ENCODE measurements around the gene PNPLA8. TPM values are rescaled to one million over a fixed set of nuclear protein-coding genes. Genes with fewer than 3 reads are reported as not detected.
A peak's percentile ranks its signal among the peaks of the same experiment; 100 is the strongest.

PNPLA8 gene
- polyA plus RNA-seq (2012; ENCODE audit: low read depth, missing spikeins), result 7.9 TPM

GRCh38 chr7:108525985-108526767 is at the start of gene PNPLA8:
Gene PNPLA8 (minus strand): TSS chr7:108526135. CDS start chr7:108515491, 10,644 bp downstream.
- DNase-seq (ENCODE audit: insufficient read length, low spot score), result peak; percentile 84
- peak; percentile 100 for TF ChIP-seq PAX5 (IDR thresholded peaks at IDR 0.05; ENCODE audit: insufficient read depth, low read length, severe bottlenecking)
- TF ChIP-seq SPI1 (IDR thresholded peaks at IDR 0.05; ENCODE audit: low read depth, low read length), result 0 out of 2 replicates have a peak, but pooled peaks have one; percentile 28
- TF ChIP-seq POLR2A (IDR thresholded peaks at IDR 0.05; ENCODE audit: low read depth, low read length), result peak; percentile 81
- peak; percentile 85 for TF ChIP-seq POLR2AphosphoS5 (IDR thresholded peaks at IDR 0.05; ENCODE audit: low read depth, low read length)
- TF ChIP-seq TAF1 (IDR thresholded peaks at IDR 0.05; ENCODE audit: low read depth, low read length), result peak; percentile 48; the same call in 1 of the 2 replicates
- TF ChIP-seq POU2F2 (IDR thresholded peaks at IDR 0.05; ENCODE audit: low read depth, low read length), result peak; percentile 39; the same call in 1 of the 2 replicates
- peak; percentile 99 for FAIRE-seq

GRCh38 chr7:108575156-108575555 is 49.2 kb upstream of the PNPLA8 start:
- TF ChIP-seq POLR2A (IDR thresholded peaks at IDR 0.05; ENCODE audit: low read depth, low read length), result no peak
- TF ChIP-seq SPI1 (IDR thresholded peaks at IDR 0.05; ENCODE audit: low read depth, low read length), result no peak
- TF ChIP-seq PAX5 (IDR thresholded peaks at IDR 0.05; ENCODE audit: insufficient read depth, low read length, severe bottlenecking), result no peak
- TF ChIP-seq POU2F2 (IDR thresholded peaks at IDR 0.05; ENCODE audit: low read depth, low read length), result no peak
- no peak for TF ChIP-seq TAF1 (IDR thresholded peaks at IDR 0.05; ENCODE audit: low read depth, low read length)
- TF ChIP-seq POLR2AphosphoS5 (IDR thresholded peaks at IDR 0.05; ENCODE audit: low read depth, low read length), result no peak
- DNase-seq (ENCODE audit: insufficient read length, low spot score), result no peak
- no peak for FAIRE-seq

- TF ChIP-seq PAX5 (IDR thresholded peaks at IDR 0.05; ENCODE audit: insufficient read depth, low read length, severe bottlenecking) (no peak), TAF1 (IDR thresholded peaks at IDR 0.05; ENCODE audit: low read depth, low read length) (no peak)
- FAIRE-seq (no peak), DNase-seq (ENCODE audit: insufficient read length, low spot score) (no peak)
Measured at GRCh38 chr7:108572480-108572879, 46.5 kb upstream of the PNPLA8 start.

- peak; percentile 86 for FAIRE-seq
- peak; percentile 5 for DNase-seq (ENCODE audit: insufficient read length, low spot score)
- TF ChIP-seq TAF1 (IDR thresholded peaks at IDR 0.05; ENCODE audit: low read depth, low read length) (no peak), SPI1 (IDR thresholded peaks at IDR 0.05; ENCODE audit: low read depth, low read length) (peak; percentile 21; the same call in 1 of the 2 replicates)
Measured at GRCh38 chr7:108570146-108570755, 44.3 kb upstream of the PNPLA8 start.

GRCh38 chr7:108569381-108570145 is 43.6 kb upstream of the PNPLA8 start, which contains the start of the genes DNAJB9 and THAP5:
Gene DNAJB9 (plus strand): TSS chr7:108569874. CDS start chr7:108571727, 1,853 bp downstream.
Gene THAP5 (minus strand): TSS chr7:108569706. CDS start chr7:108569569, 137 bp downstream.
- TF ChIP-seq SPI1 (IDR thresholded peaks at IDR 0.05; ENCODE audit: low read depth, low read length) (peak; percentile 63), POLR2A (IDR thresholded peaks at IDR 0.05; ENCODE audit: low read depth, low read length) (peak; percentile 86), TAF1 (IDR thresholded peaks at IDR 0.05; ENCODE audit: low read depth, low read length) (peak; percentile 75), POLR2AphosphoS5 (IDR thresholded peaks at IDR 0.05; ENCODE audit: low read depth, low read length) (peak; percentile 66), POU2F2 (IDR thresholded peaks at IDR 0.05; ENCODE audit: low read depth, low read length) (0 out of 2 replicates have a peak, but pooled peaks have one; percentile 52), PAX5 (IDR thresholded peaks at IDR 0.05; ENCODE audit: insufficient read depth, low read length, severe bottlenecking) (no peak)
- peak; percentile 99 for FAIRE-seq

GRCh38 chr7:108568801-108569380 is 43.0 kb upstream of the PNPLA8 start:
- DNase-seq (ENCODE audit: insufficient read length, low spot score), result no peak
- TF ChIP-seq TAF1 (IDR thresholded peaks at IDR 0.05; ENCODE audit: low read depth, low read length) (no peak), POU2F2 (IDR thresholded peaks at IDR 0.05; ENCODE audit: low read depth, low read length) (no peak), SPI1 (IDR thresholded peaks at IDR 0.05; ENCODE audit: low read depth, low read length) (no peak)
- peak; percentile 52 for FAIRE-seq

More at GRCh38 chr7:108569381-108570145, 43.6 kb upstream of the PNPLA8 start, which contains the start of the genes DNAJB9 and THAP5:
- DNase-seq (ENCODE audit: insufficient read length, low spot score), result peak; percentile 88

GRCh38 chr7:108565987-108566386 is 40.1 kb upstream of the PNPLA8 start:
- no peak for DNase-seq (ENCODE audit: insufficient read length, low spot score)
- TF ChIP-seq PAX5 (IDR thresholded peaks at IDR 0.05; ENCODE audit: insufficient read depth, low read length, severe bottlenecking) (no peak), POLR2AphosphoS5 (IDR thresholded peaks at IDR 0.05; ENCODE audit: low read depth, low read length) (no peak), POU2F2 (IDR thresholded peaks at IDR 0.05; ENCODE audit: low read depth, low read length) (no peak)
- no peak for FAIRE-seq

GRCh38 chr7:108561047-108561619 is 35.2 kb upstream of the PNPLA8 start:
- DNase-seq (ENCODE audit: insufficient read length, low spot score) (no peak), FAIRE-seq (no peak)
- TF ChIP-seq POLR2A (IDR thresholded peaks at IDR 0.05; ENCODE audit: low read depth, low read length) (no peak), POU2F2 (IDR thresholded peaks at IDR 0.05; ENCODE audit: low read depth, low read length) (no peak), SPI1 (IDR thresholded peaks at IDR 0.05; ENCODE audit: low read depth, low read length) (no peak), PAX5 (IDR thresholded peaks at IDR 0.05; ENCODE audit: insufficient read depth, low read length, severe bottlenecking) (no peak), TAF1 (IDR thresholded peaks at IDR 0.05; ENCODE audit: low read depth, low read length) (no peak), POLR2AphosphoS5 (IDR thresholded peaks at IDR 0.05; ENCODE audit: low read depth, low read length) (no peak)

GRCh38 chr7:108559253-108559652 is 33.3 kb upstream of the PNPLA8 start:
- FAIRE-seq, result no peak
- TF ChIP-seq SPI1 (IDR thresholded peaks at IDR 0.05; ENCODE audit: low read depth, low read length) (no peak), POLR2AphosphoS5 (IDR thresholded peaks at IDR 0.05; ENCODE audit: low read depth, low read length) (no peak), PAX5 (IDR thresholded peaks at IDR 0.05; ENCODE audit: insufficient read depth, low read length, severe bottlenecking) (no peak), POLR2A (IDR thresholded peaks at IDR 0.05; ENCODE audit: low read depth, low read length) (no peak), POU2F2 (IDR thresholded peaks at IDR 0.05; ENCODE audit: low read depth, low read length) (no peak), TAF1 (IDR thresholded peaks at IDR 0.05; ENCODE audit: low read depth, low read length) (no peak)
- no peak for DNase-seq (ENCODE audit: insufficient read length, low spot score)

All from GM12891 (cell line).